ENCODE results near the gene COL9A1. TPM values are rescaled to one million over a fixed set of nuclear protein-coding genes. Genes with fewer than 3 reads are reported as not detected.

Gene COL9A1
- total RNA-seq, 1 donor from 2014 or later = 1.7 TPM

DNA sequence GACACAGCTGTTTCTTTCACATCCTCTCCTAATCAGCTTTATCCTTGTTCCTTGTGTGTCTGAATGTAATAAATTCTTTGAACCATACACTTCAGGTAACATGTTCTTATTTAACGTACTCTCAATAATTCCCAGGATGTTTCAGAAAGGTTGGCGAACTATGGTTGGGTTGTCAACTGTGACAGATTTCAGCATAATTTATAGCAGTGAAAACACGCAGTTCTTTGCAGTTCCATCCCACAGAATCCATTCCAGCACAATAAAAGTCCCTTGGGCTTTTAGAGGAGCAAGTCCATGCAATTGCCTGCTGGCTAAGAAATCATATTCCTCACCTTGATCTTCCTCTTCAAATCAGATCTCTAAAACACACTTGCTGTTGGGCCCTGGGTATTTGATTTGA lies 119.3 kb downstream of the COL9A1 start:
- no peaks in the 10 kb centered on the region for H3K4me1 ChIP-seq
- no peak for DNase-seq (ENCODE audit: extremely low spot score in 2 of 2)
- H3K36me3 ChIP-seq = no peaks in the 10 kb centered on the region
- no peak for TF ChIP-seq POLR2A (IDR thresholded peaks at IDR 0.05)
- TF ChIP-seq POLR2AphosphoS5 (IDR thresholded peaks at IDR 0.05; ENCODE audit: insufficient read depth in 1 of 2, low read depth in 1 of 2) = no peak
- TF ChIP-seq, protein P1, sequence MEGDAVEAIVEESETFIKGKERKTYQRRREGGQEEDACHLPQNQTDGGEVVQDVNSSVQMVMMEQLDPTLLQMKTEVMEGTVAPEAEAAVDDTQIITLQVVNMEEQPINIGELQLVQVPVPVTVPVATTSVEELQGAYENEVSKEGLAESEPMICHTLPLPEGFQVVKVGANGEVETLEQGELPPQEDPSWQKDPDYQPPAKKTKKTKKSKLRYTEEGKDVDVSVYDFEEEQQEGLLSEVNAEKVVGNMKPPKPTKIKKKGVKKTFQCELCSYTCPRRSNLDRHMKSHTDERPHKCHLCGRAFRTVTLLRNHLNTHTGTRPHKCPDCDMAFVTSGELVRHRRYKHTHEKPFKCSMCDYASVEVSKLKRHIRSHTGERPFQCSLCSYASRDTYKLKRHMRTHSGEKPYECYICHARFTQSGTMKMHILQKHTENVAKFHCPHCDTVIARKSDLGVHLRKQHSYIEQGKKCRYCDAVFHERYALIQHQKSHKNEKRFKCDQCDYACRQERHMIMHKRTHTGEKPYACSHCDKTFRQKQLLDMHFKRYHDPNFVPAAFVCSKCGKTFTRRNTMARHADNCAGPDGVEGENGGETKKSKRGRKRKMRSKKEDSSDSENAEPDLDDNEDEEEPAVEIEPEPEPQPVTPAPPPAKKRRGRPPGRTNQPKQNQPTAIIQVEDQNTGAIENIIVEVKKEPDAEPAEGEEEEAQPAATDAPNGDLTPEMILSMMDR (IDR thresholded peaks at IDR 0.05) = no peak
- intact Hi-C loops (cut with DNase I) = no loop called here
- H3K27ac ChIP-seq = no peak overlapping the region
- H3K4me3 ChIP-seq = no peak overlapping the region
- H3K9me3 ChIP-seq = no peaks in the 10 kb centered on the region
- no peaks in the 10 kb centered on the region for H3K27me3 ChIP-seq

DNA sequence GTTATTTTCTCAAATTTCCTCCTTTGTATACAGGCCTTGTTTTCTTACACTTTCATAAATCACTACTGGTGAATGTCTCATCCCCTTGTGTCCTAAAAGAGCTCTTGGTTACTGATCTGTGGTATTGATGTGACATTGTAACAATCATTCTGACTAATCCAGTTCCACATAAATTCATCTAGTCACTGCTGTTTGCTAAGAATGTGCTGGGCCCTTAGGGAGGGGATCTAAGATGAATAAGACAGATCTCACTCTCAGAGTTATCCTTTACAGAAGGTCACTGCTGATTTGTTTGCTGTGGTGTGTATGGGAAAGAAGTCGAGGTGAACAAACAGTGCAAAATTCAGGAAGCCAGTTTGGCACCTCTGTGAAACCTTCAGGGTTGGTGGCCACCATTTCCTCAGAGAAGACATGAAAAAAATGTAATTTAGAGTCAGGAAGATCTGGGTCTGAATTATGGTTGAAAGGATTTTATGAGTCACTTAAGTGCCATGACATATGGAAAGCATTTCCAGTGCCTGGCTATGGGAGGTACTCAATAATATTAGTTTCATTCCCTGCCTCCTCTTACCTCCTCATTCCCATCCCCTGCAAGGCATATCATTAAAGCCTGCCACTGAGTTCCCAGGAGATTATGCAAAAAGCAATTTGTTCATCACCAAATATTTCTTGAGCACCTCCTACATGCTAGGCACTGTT lies 121.8 kb downstream of the COL9A1 start:
- Histone ChIP-seq H3K27me3 (no peaks in the 10 kb centered on the region), H3K9me3 (no peaks in the 10 kb centered on the region), H3K27ac (no peak overlapping the region), H3K4me1 (no peaks in the 10 kb centered on the region), H3K4me3 (no peak overlapping the region), H3K36me3 (no peaks in the 10 kb centered on the region)
- intact Hi-C loops (cut with DNase I) = no loop called here
- DNase-seq (ENCODE audit: extremely low spot score in 2 of 2) = no peak
- TF ChIP-seq POLR2AphosphoS5 (IDR thresholded peaks at IDR 0.05; ENCODE audit: insufficient read depth in 1 of 2, low read depth in 1 of 2) = no peak
- TF ChIP-seq, protein P1 (IDR thresholded peaks at IDR 0.05) = no peak
- TF ChIP-seq POLR2A (IDR thresholded peaks at IDR 0.05) = no peak

DNA sequence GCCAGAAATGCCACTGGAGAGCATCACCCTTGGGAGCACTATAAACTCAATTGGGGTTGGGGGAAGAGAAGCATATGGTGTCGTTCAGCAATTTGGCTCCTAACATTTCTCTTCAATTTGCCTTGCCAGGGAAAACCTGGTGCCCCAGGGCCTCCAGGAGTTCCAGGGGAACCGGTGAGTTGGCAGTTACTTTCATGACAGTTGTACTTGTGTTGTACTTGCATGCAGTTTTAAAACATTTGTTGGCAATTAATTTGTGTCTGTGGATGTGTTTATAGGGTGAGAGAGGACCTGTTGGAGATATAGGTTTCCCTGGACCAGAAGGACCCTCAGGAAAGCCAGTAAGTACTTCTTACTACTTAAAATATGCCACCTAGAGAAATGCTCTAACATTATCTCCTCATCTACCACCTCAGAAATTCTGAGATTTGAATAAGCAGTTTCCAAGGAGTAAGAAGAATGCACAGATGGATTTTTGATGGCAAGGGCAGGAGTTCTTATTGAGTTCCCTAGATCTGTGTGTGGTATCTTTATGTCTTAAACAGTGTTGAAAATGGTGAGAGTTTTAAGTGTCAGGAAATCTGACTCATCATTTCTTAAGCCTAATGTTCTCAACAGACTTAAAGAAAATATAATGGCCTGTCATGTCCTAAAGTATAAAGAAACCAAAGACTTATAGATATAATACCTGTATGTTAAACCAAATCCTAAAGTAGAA lies 122.5 kb downstream of the COL9A1 start:
- Histone ChIP-seq H3K36me3 (no peaks in the 10 kb centered on the region), H3K27ac (no peak overlapping the region), H3K27me3 (no peaks in the 10 kb centered on the region), H3K4me1 (no peaks in the 10 kb centered on the region), H3K4me3 (no peak overlapping the region), H3K9me3 (no peaks in the 10 kb centered on the region)
- TF ChIP-seq, protein P1 (IDR thresholded peaks at IDR 0.05) = no peak
- TF ChIP-seq POLR2A (IDR thresholded peaks at IDR 0.05) (no peak), POLR2AphosphoS5 (IDR thresholded peaks at IDR 0.05; ENCODE audit: insufficient read depth in 1 of 2, low read depth in 1 of 2) (no peak)
- intact Hi-C loops (cut with DNase I) = no loop called here
- no peak for DNase-seq (ENCODE audit: extremely low spot score in 2 of 2)

DNA sequence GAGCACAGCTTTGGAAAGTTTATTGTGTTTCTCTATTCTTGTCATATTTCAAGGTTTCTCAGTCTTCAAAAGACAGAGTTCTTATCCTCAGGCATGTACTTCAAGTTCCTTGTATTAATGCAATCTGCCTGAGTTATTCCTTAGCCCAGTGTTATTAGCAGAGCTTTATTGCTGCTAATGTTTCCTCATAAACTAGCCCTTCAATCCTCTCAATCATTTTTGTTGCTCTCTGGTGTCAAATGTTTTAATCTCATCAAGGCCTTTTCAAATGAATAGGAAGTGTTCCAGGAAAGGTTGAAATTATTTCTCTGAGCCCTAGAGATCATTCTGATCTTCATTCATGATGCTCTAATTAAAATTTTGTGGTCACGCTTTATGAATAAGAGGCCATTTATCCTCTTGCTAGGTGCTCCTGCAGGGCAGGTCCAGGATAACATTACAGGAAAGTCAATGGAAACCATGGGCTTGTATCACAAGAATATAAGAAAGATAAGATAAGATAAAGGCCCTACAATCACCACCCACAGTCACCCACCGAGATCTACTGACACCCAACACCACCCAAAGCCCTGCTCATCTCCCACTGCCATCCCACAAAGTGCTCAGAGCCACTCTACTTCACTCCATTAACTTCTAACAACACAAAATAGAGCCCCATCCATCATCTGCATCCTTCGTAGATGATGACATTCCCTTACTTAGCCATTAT lies 125.9 kb downstream of the COL9A1 start:
- intact Hi-C loops (cut with DNase I) = no loop called here
- no peaks in the 10 kb centered on the region for H3K4me1 ChIP-seq
- no peak overlapping the region for H3K4me3 ChIP-seq
- no peaks in the 10 kb centered on the region for H3K9me3 ChIP-seq
- H3K27ac ChIP-seq = no peak overlapping the region
- no peaks in the 10 kb centered on the region for H3K27me3 ChIP-seq
- no peaks in the 10 kb centered on the region for H3K36me3 ChIP-seq
- DNase-seq (ENCODE audit: extremely low spot score in 2 of 2) = no peak
- TF ChIP-seq, protein P1 (IDR thresholded peaks at IDR 0.05) = no peak
